Effector CD4-positive, alpha-beta T cell (primary cell): ENCODE measurements around the gene LRRC10B.

ENCODE experiments used
- DNase-seq: peaks from one replicate; pipeline ENCODE4 v3.0.0-alpha.2; 2020

The LRRC10B gene

DNA sequence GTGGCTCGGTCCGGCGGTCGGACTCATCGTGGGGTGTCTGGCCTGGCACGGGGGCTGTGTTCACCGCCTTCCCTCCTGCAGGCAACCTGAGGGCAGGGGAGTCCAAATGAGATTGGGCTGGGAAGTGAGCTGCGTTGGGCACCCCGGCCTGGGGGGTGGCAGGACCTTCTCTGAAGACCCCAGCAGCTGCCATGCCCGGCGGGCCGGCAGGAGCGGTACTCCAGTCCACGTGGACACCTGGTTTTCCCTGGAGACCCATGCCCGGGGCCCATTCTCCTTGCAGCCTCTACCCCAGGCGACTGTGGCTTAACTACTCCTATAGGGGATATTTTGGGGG, 24.5 kb downstream of the LRRC10B start:
- no peak for DNase-seq

DNA sequence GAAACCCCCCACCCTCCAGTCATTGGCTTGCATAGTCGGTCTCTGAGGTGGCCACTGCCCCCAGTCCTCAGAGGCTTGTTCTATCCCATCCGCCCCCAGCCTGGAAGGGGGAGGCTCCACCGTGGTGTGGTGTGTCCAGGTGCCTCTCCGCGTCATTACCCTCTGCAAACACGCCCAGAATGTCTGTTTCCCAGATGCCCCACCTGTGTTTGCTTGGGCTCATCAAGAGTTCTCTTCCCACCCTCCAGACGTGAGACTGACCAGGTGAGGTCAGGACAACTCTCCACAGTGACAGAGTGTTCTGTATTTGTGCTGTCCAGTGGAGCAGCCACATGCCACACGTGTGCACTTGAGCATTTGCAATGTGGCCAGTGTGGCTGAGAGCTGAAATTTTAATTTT, 24.9 kb downstream of the LRRC10B start:
- no peak for DNase-seq

DNA sequence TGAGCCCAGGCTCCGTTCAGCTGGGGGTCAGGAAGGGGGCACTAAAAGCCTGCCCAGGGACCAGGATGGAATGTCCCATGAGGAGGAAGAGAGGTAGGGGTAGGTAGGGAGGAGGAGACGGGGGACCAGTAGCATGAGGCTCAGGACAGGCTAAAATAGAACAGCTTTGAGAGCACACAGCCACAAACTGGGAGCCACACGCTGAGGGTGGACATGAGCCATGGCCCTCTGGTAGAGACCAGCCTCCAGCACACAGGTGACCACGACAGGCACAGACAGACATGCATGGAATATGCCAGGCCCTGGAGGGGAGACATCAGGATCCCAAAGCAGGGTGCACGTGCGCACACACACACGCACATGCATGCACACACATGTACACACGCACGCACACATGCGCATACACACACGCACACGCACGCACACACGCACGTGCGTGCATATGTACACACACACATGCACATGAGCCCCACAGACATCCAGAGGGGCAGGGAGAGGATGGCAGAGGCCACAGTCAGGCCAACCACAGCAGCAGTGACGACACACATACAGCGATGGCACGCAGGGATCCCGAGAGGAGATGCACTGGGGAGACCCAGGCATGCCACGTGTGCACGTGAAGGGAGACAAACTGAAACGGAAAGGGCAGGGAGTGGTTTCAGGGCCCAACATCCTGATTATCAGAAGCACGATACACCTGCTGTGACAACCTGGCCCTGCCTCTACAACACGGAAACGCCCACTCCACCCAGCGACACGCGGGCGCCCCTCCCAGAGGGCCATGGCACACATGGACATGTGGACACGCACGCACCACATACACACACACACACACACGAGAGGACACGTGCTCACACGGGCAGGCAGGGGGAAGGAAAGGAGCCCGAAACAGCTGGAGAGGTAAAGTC, 25.7 kb downstream of the LRRC10B start:
- no peak for DNase-seq

DNA sequence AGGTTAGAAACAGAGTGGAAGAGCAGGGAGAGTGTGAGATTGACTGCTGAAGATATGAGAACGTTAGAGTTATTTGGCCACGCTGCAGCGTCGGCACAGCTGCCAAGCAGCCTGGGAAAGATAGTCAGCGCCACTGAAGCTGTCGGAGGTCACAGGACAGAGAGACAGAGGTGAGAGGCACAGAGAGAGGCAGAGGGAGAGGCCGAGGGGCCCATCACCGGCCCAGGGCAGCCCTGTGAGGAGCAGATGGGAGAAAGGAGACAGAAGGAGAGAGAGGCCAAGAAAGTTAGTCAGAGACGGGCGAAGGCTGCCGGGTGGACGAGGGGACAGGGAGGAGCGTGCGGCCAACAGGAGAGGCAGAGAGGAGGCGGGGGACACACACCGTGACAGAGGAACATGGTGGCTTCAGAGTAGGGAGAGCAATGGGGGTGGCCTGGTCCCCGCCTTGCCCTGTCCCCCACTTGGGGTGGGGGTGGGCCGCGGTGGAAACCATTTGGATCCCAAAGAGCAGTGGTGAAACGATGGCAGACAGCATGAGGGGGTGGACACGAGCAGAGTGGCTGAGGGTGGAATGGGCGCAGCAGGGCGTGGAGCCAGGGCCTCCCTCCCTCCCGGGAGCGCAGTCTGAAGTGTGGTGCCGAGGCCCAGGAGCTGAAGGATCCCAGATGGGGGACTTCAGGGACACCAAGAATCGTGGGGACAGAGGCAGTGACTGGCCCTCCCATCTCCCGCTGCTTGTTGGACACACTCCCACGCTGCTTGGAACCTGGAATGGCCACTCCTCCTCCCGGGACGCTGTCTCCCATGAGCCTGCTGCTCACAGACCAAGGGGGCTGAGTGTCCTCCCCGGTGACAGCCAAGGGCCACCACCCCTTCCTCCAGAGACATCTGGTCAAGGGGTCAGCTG, 26.6 kb downstream of the LRRC10B start:
- no peak for DNase-seq

DNA sequence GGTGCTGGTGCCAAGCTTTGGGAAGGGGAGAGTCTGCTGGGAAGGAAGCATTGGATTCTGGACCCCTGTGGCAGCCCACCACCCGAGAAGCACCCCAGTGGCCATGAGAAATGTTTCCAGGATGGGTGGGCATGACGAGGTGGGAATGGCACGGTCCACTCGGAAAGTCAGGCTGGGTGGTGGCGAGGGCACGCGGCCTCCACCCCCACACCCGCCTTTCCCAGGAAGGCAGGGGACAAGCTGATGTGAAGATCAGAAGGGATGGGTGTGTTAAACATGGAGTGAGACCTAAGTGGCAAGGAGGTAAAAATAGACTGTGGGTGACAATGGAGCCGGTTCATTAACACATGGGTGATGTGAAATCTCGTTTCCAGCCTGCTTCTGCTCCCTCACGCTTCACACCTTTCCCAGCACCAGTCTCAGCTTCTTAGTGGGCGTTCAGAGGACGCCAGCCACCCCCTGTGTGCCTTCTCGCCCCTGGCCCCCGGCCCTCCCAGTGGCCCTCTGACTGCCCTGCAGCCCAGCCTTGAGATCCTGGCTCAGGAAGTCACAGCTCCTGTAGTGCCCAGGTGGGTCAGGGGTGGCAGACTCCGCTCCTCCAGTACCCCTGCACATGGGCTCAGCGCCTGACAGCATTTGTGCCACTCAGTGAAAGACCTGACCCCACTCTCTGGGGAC, 27.6 kb downstream of the LRRC10B start:
- DNase-seq, result no peak

DNA sequence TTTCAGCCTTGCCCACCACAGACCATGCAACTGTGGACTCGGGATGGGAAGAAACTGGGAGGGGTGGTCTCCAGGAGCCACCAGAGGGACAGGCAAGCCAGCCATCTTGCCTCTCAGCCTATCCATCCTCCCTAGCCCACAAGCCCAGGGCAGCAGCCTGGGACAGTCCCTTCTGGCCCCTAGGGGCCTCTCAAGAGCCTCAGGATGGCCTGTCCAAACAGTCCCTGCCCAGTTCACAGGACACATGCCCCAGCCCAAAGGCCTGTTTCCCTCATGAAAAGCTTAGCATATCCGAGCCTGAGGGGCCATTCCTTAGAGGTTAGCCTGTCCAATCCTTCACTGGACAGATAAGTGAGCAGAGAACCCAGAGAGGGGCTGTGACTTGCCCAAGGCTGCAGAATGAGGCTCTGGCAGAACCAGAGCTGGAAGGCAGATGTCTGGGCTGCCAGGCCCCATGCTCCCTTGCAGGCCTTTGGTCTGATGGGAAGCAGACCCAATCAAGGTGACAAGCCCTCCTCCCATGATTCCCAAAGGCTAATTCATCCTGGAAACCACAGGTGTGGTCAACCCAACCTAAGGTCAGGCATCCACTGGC, 28.2 kb downstream of the LRRC10B start:
- no peak for DNase-seq

DNA sequence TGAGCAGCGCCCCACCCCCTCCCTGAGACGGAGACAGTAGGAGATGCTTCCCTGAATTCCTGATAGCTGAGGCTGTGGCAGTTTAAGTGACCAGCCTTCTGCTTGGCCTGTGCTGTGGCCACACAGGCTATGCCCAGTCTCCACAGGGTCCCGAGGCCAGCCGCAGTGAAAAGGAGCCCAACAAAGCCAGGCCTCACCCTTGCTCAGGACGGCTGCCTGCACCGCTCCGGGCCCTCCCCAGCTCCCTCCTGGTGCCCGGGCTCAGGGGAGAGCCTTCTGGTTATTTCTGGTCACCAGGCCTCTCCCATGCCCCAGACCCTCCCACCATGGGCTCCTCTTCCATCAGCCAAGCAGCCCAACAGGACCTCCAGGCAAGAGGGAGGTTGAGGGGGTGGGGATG, 28.8 kb downstream of the LRRC10B start:
- DNase-seq, result no peak

DNA sequence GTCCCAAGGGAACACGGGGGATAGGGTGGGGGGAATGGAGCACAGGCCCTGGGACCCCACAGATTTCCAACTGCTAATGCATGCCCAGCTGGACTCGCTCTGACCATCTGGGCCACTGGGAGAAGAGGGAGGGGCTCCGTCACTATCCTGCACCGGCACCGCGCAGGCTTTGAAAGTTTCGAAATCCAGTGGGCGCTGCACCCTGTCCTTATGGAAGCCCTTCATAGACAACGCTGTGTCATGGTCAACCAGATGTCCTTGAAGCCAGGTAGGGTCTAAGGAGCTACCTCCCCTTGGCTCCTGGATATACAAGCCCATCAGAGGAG, 30.1 kb downstream of the LRRC10B start:
- DNase-seq, result no peak

DNA sequence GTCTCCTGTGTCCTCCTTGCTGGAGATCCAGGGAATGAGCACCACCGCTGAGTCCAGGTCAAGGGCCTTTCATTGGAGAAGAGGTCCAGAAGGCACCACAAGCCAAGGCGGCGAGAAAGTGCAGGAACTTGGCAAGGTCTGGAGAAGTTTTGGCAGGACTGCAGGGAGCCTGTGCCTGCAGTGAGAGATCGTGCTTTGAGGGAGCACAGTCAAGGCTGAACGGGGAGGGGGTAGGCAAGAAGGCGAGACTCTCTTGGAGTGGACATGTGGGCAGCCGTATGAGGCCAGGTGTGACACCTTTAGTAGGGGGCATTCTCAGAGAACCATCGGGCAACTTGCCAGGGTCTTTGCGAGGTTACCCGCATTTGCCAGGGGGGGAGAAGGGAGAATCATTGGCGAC, 30.5 kb downstream of the LRRC10B start:
- no peak for DNase-seq

DNA sequence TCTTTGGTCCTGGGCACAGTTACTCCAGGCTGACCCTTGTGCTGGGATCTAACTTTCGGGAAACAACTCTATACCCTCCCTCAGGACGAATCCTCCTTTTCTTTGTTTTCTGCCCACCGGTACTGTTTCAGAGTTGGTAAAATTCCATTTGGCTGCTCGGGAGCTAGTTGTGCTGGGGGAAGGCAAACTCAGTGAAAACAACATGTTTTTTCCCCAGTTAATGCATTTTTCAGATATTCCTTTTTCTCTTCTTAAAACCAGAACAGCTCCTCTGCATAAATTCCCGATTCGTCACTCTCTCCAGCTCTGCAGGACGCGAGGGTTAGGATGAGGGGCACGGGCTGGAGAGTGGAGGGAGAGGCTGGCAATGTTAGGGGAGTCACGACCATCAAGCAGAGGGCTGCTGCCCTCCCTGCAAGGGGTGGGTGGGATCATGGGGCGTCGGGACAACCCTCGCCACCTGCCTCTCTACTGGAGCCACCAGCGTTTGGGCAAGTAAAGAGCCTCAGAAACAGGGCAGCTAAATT, 31.3 kb downstream of the LRRC10B start:
- DNase-seq, result no peak

DNA sequence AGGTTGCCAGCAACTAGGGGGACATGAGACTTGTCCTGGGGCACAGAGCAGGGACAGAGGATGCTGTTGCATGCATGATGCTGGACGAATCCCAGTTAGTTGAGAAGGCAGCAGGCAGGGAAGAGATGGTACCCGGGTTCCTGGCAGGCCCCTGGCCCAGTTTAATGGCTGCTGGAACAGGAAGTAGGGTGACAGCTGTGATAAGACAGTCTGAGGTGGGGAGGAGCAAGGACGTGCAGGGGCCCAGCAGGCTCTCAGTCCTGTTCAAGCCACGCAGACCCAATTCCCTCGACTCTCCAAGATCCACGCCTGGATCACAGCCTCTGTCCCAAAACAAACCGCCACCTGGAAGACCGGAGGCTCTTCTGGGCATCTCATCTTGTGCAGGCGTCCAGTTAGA, 32.0 kb downstream of the LRRC10B start:
- DNase-seq, result no peak

DNA sequence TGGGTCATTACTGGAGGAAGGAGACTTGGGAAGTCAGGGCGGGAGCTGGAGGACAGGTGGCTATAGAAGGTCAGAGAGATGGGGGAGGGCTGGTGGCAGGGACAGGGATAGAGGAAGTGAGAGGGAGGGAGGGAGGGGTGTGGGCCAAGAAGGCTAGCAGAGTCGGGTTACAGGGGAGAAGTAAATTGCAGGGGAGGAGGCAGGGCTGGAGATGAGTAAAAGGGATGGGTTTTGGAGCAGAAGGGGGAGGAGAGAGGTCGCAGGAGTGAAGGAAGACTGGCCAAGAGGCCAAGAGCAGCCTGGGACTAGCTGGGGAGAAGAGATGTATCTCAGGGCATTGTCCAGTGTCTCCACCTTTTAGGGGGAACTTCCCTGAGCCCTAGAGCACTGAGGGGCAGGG, 33.0 kb downstream of the LRRC10B start:
- DNase-seq, result no peak

DNA sequence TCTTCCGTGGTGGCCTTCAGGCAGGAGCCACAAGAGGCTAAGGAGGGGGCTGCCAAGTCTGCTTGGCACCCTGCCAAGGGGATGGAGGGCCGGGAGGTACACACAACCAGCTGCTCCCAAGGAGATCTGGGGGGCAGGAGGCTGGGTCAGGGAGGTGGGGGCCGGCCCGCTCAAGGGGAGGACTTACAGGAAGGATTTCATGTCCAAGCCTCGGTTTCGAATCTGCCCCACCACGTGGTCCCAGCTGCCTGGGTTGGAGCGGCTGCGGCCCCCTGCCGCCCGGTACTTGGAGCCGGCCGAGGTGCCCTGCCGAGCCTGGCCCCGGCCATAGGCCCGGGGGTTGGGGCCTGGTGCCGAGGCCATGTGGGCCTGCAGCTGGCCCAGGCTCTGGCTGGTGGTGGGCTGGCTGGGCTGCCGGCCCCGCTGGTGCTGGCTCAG, 33.5 kb downstream of the LRRC10B start:
- no peak for DNase-seq

DNA sequence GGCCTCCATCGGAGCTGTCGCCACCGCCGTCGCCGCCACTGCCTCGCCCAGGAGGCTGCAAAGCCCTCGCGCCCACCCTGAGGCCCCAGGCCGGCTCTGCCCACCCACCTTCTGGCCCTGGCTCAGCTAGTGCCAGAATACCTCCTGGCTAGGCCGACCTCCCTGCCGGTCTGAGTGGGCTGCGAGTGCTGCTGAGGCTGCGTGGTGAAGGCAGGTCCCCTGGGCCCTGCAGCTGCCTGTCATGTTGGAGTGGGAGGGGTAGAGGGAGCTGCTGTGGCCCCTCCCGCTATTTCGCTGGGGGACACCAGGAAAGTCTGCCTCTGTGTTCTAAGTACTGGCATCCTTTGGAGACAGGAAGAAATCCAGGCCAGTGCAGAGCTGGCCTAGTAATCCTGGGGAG, 34.2 kb downstream of the LRRC10B start:
- DNase-seq, result no peak

DNA sequence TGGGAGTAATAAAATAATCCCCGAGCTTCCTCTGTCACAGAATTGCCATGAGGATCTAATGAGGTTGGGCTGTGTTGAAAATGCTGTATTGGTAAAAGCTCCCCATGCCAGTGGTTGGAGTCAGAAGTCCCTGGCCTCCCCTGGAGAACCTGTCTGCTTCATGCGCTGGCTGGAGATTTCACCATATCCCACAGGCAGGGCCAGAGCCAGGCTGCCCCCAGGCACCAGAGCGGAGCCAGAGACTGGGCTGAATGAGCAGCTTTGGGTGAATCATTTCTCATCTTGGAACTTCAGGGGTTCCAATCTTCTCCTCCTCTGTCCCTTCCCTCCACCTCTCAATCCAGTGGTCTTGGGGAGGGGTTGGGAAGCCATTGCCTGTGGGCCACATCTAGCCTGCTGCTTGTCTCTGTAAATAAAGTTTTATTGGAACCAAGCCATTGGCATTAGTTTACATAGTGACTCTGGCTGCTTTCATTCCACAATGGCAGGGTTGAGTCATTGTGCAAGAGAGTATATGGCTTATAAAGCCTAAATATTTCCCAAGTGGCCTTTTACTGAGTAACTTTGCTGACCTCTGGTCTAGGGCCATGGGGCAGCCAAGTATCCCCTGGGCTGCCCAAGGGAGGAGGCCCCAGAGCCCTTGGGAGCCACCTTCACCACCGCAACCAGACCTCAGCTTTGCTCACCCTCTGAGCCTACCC, 35.2 kb downstream of the LRRC10B start:
- DNase-seq, result no peak

DNA sequence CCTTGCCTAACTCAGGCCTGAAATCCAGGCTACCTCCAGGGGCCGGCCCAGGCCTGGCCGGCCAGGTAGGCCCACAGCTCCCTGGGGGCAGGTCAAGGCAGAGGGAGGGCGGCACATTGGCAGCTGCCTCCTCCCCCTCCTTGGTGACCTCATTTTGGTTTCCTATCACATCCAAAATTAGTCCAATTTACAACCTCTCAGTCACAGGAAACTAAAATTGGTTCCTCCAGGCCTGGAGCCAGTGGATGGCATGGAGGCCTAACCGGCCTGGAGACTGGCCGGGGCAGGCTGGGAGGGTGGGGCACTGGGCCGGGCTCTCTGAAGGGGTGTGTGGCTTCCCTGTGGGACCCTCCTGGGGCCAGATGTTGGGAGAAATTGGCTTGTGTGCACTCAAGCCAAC, 35.9 kb downstream of the LRRC10B start:
- DNase-seq, result no peak

DNA sequence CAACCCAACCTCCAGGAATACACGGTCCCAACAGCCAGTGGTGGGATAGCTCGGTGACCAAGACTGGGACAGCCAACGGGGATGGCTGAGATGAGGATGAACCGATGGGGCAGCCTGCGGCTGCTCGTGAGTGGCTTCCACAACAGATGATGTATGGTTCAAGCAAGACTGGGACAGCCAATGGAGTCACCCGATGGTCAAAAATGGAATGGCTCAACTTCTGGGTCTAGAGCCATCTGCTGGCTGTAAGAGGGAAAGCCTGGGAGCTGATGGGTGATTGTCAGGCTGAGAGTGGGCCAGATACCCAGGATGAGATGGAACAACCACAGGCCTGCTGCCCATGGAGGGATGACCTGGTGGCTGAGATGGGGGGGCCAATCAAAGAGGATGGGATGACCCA, 36.8 kb downstream of the LRRC10B start:
- no peak for DNase-seq

DNA sequence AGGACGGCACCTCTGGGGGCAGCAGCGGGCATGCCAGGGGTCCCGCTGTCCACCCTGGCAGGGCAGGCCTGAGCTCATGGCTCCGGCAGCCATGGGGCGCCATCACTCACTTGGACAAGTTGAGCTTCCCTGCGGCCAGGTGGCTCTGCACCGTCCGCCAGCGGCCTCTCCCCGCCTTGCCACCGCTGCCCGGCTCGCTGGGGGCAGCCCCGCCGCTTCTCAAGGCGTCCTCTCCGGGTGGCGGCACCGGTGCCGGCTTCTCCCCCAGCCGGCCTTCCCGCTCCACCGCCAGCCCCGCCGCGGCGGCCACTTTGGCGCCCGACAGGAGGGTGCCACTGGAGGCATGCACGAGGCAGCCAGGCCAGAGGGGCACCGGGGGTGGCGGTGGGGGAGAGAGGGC, 37.4 kb downstream of the LRRC10B start:
- DNase-seq, result no peak

DNA sequence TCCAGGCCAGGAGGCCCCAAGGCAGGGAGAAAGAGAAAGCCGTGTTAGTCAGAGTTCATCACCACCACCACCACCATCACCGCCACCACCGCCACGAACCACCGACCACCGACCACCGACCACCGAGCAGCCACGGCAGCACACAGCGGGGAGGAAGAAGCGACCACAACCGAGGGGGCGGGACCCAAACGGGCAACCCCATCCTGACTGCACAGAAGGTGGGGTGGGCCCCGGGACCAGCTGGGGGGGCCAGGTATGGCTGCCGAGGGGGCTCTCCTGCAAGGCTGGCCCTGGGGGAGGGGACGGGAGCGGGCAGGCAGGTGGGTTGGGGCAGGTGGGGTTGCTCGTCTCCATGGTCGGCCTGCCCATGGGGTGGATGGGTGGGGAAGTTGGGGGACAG, 38.1 kb downstream of the LRRC10B start:
- no peak for DNase-seq

DNA sequence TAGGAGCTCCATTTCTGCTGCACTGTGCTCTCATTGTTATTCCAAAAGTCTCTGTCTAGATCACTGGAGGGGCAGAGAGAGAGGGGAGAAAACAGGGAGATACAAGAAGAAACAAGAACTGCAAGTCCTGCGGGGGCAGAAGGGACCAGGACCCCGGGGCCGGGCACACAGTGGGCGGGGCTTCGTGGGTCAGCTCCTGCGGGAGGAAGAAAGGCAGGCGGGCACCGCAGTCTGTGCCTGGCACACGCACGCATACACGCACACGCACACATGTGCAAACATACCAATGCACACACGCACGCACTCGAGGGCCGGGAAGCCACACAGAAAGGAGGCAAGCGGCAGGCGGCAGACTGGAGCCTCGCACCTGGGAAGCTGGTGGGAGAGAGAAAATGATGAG, 38.7 kb downstream of the LRRC10B start:
- DNase-seq, result no peak

DNA sequence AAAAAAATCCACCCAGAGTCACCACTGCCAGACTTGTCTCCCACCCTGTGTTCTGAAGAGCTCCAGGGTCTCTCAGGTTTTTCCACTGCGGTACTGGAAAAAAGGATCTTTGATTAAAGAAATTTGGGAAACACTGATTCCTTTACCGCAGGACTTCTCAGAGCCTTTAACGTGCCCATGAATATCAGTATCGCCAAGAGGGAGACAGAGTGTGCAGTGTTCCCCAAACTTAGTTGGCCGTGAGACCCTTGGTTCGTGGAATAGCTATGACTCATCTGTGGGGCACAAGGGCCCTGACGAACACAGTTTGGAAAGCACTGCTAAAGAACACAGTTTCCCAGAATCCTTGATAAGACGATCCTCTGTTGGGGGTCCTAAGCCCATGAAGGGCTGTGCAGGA, 40.6 kb downstream of the LRRC10B start:
- DNase-seq, result no peak
